ENCODE data around the gene SYT12.

SYT12 gene

DNA sequence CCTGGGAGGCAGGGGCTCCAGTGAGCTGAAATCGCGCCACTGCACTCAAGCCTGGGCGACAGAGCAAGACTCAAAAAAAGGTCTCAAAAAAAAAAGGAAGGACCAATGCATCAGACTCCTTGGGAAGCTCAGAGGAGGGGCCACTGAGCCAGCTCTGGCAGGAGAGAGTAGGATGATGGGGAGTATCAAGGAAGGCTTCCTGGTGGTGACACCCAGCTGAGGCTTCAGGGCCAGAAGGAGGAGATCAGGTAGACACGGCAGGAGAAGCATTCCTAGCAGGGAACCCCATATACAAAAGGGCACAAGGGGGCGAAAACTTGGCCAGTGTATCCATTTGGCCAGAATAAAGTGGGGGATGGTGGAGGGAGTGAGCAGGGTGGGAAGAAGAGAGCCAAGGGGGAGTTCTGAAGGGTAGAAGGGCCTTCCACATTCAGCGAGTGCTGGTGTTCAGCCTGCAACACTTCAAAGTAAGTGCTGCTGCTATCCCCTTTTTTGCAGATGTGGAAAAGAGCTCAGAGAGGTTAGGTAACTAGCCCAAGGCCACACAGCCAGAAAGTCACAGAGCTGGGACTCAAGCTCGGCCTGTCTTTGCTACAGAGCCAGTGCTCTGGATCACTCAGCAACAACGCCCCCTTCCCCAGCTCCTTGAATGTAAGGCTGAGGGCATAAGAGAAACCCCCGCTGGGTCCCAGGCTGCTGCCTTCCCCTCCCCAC is 28.4 kb downstream of the SYT12 start:
- no peak for TF ChIP-seq ZNF274 (IDR thresholded peaks at IDR 0.05; ENCODE audit: low read depth, low read length)
- H3K4me3 ChIP-seq (ENCODE audit: low read length): no peak overlapping the region

DNA sequence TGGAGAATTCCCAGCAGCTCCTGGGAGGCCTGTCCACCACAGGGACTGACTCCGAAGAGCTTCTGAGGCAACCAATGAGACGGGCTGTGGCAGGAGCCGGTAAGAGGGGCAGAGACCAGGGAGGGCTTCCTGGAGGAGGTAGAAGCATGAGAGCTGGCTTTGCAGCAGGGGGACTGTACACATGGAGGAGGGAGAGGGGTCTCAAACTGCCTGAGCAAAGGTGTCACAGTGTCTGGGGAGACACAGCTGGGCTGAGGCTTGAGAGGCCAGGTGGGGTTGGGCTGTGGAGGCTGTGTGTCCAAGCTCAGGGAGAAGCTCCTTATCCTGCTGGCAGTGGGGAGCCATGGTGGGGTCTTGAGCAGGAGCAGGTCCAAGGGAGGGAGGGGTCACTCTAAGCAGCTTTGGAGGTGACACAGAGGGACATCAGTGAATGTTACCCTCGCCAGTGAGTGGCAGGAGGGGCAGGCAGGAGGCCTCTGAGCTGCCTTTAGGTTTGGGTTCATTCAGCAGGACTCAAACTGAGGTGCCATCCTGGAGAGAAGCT is 29.1 kb downstream of the SYT12 start:
- H3K4me3 ChIP-seq (ENCODE audit: low read length): no peak overlapping the region
- no peak for TF ChIP-seq ZNF274 (IDR thresholded peaks at IDR 0.05; ENCODE audit: low read depth, low read length)

DNA sequence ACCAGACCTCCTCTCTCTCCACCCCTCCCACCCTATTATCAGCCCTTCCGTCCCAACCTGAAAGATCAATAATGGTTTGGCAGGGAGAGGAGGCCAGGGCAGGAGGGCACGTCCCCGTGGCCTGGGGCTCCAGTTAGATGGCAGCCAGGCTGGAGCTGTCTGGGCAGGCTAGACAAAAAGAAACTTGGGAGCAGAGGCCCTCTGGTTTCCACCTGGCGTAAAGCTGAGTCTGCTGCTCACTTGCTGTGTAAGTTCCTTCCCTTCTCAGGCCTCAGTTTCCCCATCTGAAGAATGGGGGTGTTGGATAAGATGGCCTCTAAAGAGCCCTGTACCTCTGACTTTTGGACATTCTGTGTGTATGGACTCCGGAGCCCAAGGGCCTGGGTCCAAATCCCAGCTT is 30.0 kb downstream of the SYT12 start:
- TF ChIP-seq ZNF274 (IDR thresholded peaks at IDR 0.05; ENCODE audit: low read depth, low read length): no peak
- H3K4me3 ChIP-seq (ENCODE audit: low read length): no peak overlapping the region

DNA sequence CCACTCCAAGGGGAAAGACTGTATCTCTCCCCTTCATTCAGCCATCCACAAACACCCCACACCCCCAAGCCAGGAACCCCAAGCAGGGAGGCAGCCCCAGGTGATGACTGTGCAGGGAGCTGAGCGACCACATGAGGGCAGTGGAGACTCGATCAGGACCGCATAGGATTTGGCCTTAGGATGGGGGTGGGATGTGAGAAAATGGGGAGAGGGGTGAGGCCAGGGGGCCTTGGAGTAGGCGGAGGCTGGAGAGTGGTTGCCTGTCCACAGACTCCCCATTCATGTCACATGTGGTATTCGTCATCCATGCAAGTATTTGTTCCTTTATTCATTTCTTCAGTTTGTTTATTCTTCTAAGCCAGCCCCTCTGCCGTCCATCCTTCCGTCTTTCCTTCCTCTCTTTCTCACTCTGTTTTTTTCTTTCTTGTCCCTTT is 31.0 kb downstream of the SYT12 start:
- TF ChIP-seq ZNF274 (IDR thresholded peaks at IDR 0.05; ENCODE audit: low read depth, low read length): no peak
- no peak overlapping the region for H3K4me3 ChIP-seq (ENCODE audit: low read length)

DNA sequence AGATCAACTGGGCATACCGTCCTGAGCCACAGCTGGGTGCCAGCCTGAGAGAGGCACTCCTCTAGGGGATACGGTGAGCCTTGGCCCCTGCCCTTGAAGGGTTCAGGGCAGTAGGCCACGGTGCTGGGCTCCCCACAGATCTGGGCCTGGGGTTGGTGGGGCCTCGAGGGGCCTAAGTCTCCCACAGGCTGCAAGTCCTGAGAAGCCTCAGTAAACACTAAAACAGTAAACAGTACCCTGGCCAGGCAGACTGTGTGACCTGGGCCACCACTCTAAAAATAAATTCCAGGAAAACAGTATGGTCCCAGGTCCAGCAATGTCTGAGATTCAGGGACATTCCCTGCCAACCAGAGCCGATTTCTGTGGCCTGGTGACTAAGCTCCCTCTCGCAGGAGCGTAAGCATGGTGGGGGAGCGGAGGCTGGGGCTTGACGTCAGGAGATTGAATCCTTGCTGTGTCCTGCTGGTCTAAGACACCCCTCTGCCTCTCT is 31.5 kb downstream of the SYT12 start:
- H3K4me3 ChIP-seq (ENCODE audit: low read length): no peak overlapping the region
- no peak for TF ChIP-seq ZNF274 (IDR thresholded peaks at IDR 0.05; ENCODE audit: low read depth, low read length)

GRCh38 chr11:67054836-67055523 is 32.0 kb downstream of the SYT12 start:
- no peak for TF ChIP-seq ZNF274 (IDR thresholded peaks at IDR 0.05; ENCODE audit: low read depth, low read length)
- H3K4me3 ChIP-seq (ENCODE audit: low read length): no peak overlapping the region

GRCh38 chr11:67055812-67056211 is 32.9 kb downstream of the SYT12 start:
- no peak for TF ChIP-seq ZNF274 (IDR thresholded peaks at IDR 0.05; ENCODE audit: low read depth, low read length)
- no peak overlapping the region for H3K4me3 ChIP-seq (ENCODE audit: low read length)

- peak within 1 kb of the TSS; percentile 12; the same call in 1 of the 2 replicates for H3K4me3 ChIP-seq (ENCODE audit: low read length)
- TF ChIP-seq ZNF274 (IDR thresholded peaks at IDR 0.05; ENCODE audit: low read depth, low read length): no peak
These were observed 33.6 kb downstream of the SYT12 start, which contains the start of gene RHOD for GRCh38 chr11:67056267-67057204. Gene RHOD (plus strand): TSS chr11:67056847. CDS start chr11:67056903, 56 bp downstream.

GRCh38 chr11:67057205-67057672 is 34.3 kb downstream of the SYT12 start:
- no peak for TF ChIP-seq ZNF274 (IDR thresholded peaks at IDR 0.05; ENCODE audit: low read depth, low read length)
- no peak overlapping the region for H3K4me3 ChIP-seq (ENCODE audit: low read length)

GRCh38 chr11:67058506-67058905 is 35.6 kb downstream of the SYT12 start:
- H3K4me3 ChIP-seq (ENCODE audit: low read length): no peak overlapping the region
- no peak for TF ChIP-seq ZNF274 (IDR thresholded peaks at IDR 0.05; ENCODE audit: low read depth, low read length)

DNA sequence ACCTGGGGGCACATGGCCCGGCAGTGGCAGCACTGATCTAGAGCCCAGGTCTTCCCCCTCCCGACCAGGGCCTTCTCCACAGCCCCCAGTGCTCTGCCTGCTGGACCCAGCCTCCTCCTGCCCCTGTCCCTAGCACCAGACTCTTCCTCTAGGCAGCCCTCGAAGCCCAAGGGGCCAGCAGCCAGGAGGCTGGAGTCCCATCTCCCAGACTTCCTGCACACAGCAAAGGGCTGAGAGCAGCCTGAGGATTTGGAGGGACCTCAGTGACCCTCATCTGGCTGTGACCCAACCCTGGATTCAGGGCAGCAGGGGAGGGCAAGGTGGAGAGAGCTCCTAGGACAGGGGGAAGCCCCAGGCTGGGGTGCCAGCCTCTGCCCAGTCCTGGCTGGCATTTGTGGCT is 36.7 kb downstream of the SYT12 start:
- no peak for TF ChIP-seq ZNF274 (IDR thresholded peaks at IDR 0.05; ENCODE audit: low read depth, low read length)
- no peak overlapping the region for H3K4me3 ChIP-seq (ENCODE audit: low read length)

GRCh38 chr11:67060111-67060522 is 37.2 kb downstream of the SYT12 start:
- no peak for TF ChIP-seq ZNF274 (IDR thresholded peaks at IDR 0.05; ENCODE audit: low read depth, low read length)
- no peak overlapping the region for H3K4me3 ChIP-seq (ENCODE audit: low read length)

DNA sequence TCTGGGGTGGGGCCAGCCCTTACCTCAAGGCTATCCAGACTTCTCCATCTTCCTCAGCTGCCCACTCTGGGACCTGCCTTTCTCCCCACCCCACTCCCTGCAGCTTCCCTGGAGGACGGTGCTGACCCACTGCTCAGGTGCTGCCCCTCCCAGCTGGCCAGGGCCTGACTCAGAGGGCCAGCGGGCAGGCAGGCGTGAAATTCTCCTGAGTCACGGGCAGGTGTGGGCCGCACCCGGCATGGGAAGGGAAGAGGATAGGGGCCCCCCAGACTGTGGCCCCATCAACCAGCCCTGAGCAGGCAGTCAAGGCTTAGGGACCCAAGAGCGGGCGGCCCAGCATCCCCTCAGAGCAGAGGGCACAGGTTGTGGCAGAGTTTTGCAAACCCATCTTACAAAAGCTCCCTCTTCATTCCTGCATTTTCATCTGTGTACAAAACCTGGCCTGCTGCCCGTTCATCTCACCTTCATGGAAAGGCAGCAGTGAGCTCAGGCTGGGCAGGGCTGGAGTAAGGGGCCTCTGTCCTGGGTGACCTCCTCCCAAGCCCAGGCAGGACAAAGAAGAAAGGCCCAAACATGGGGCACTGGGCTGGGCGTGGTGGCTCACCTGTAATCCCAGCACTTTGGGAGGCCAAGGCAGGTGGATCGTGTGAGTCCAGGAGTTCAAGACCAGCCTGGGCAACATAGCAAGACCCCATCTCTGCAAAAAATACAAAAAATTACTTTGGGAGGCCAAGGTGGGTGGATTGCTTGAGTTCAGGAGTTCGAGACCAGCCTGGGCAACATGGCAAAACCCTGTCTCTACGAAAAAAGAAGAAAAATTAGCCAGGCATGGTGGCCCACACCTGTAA is 39.8 kb downstream of the SYT12 start:
- no peak for TF ChIP-seq ZNF274 (IDR thresholded peaks at IDR 0.05; ENCODE audit: low read depth, low read length)
- no peak overlapping the region for H3K4me3 ChIP-seq (ENCODE audit: low read length)
